AG09309 (cell line): Measurements from ENCODE around the gene ARL15.

ENCODE experiments used
- DNase-seq: peaks from one replicate; pipeline ENCODE4 v3.0.0-alpha.2; 2010; ENCODE audit warnings: low read depth
- H3K4me3 ChIP-seq: 2 replicates; pipeline ENCODE4 v1.5.1; 2011; ENCODE audit warnings: mild to moderate bottlenecking, low read depth, low read length, moderate library complexity; ENCODE audit not compliant: control insufficient read depth
- CTCF ChIP-seq: IDR thresholded peaks from 2 replicates; pipeline ENCODE4 v1.5.1; 2011; ENCODE audit warnings: mild to moderate bottlenecking, low read depth, low read length, inconsistent platforms; ENCODE audit not compliant: insufficient read depth, control insufficient read depth; ENCODE audit errors: missing control alignments

The ARL15 gene

GRCh38 chr5:53922508-53923498, 387.6 kb downstream of the ARL15 start:
- DNase-seq = no peak
- no peak for TF ChIP-seq CTCF
- H3K4me3 ChIP-seq = no peak overlapping the region

- no peak overlapping the region for H3K4me3 ChIP-seq
- TF ChIP-seq CTCF = no peak
- no peak for DNase-seq
Observed at GRCh38 chr5:53917826-53918225, 392.5 kb downstream of the ARL15 start.

- DNase-seq = peak; percentile 27
- no peak overlapping the region for H3K4me3 ChIP-seq
- TF ChIP-seq CTCF = peak; percentile 41
Observed at GRCh38 chr5:53917095-53917494, 393.3 kb downstream of the ARL15 start.

- H3K4me3 ChIP-seq = no peak overlapping the region
- no peak for DNase-seq
Observed at GRCh38 chr5:53915120-53915519, 395.3 kb downstream of the ARL15 start.

GRCh38 chr5:53913941-53914340, 396.4 kb downstream of the ARL15 start:
- no peak overlapping the region for H3K4me3 ChIP-seq
- DNase-seq = no peak
- TF ChIP-seq CTCF = no peak

More at GRCh38 chr5:53915120-53915519, 395.3 kb downstream of the ARL15 start:
- no peak for TF ChIP-seq CTCF

- TF ChIP-seq CTCF = no peak
- DNase-seq = no peak
- H3K4me3 ChIP-seq = no peak overlapping the region
Observed at GRCh38 chr5:53908757-53909156, 401.6 kb downstream of the ARL15 start.

GRCh38 chr5:53907827-53908226, 402.5 kb downstream of the ARL15 start:
- DNase-seq = no peak
- H3K4me3 ChIP-seq = no peak overlapping the region
- no peak for TF ChIP-seq CTCF
